Ishikawa (cell line): ENCODE measurements around the gene RECK.

Source experiments
- CEBPB ChIP-seq: IDR thresholded peaks from 2 replicates; pipeline ENCODE4 v1.6.1; 2012
- CREB1 ChIP-seq: IDR thresholded peaks from 2 replicates; pipeline ENCODE4 v1.6.1; 2012; ENCODE audit warnings: low read depth
- EGR1 ChIP-seq: IDR thresholded peaks from 2 replicates; pipeline ENCODE4 v1.6.1; 2012
- EP300 ChIP-seq: IDR thresholded peaks from 2 replicates; pipeline ENCODE4 v1.6.1; 2012; ENCODE audit warnings: borderline replicate concordance
- FOXM1 ChIP-seq: IDR thresholded peaks from 2 replicates; pipeline ENCODE4 v1.6.1; 2012; ENCODE audit warnings: low read depth, borderline replicate concordance
- MAX ChIP-seq: IDR thresholded peaks from 2 replicates; pipeline ENCODE4 v1.6.1; 2012
- NFIC ChIP-seq: IDR thresholded peaks from 2 replicates; pipeline ENCODE4 v1.6.1; 2012
- RAD21 ChIP-seq: IDR thresholded peaks from 2 replicates; pipeline ENCODE4 v1.6.1; 2012; ENCODE audit warnings: low read depth
- REST ChIP-seq: IDR thresholded peaks from 2 replicates; pipeline ENCODE4 v1.6.1; 2012; ENCODE audit warnings: low read depth, mild to moderate bottlenecking
- TAF1 ChIP-seq: IDR thresholded peaks from 2 replicates; pipeline ENCODE4 v1.6.1; 2012; ENCODE audit warnings: low read depth, mild to moderate bottlenecking
- TCF12 ChIP-seq: IDR thresholded peaks from 2 replicates; pipeline ENCODE4 v1.6.1; 2012; ENCODE audit warnings: low read depth
- TEAD4 ChIP-seq: IDR thresholded peaks from 2 replicates; pipeline ENCODE4 v1.6.1; 2012
- USF1 ChIP-seq: IDR thresholded peaks from 2 replicates; pipeline ENCODE4 v1.6.1; 2012
- YY1 ChIP-seq: IDR thresholded peaks from 2 replicates; pipeline ENCODE4 v1.6.1; 2012; ENCODE audit warnings: low read depth
- ZBTB7A ChIP-seq: IDR thresholded peaks from 2 replicates; pipeline ENCODE4 v1.6.1; 2012; ENCODE audit warnings: low read depth

RECK gene

GRCh38 chr9:36093384-36093783 is 56.7 kb downstream of the RECK start:
- TF ChIP-seq EP300 = no peak
- no peak for TF ChIP-seq TEAD4
- no peak for TF ChIP-seq REST
- TF ChIP-seq FOXM1 = no peak
- no peak for TF ChIP-seq RAD21

- TF ChIP-seq CEBPB (no peak), CREB1 (no peak), USF1 (no peak), TAF1 (no peak), REST (no peak), EP300 (no peak), RAD21 (no peak), ZBTB7A (no peak), TCF12 (no peak), NFIC (no peak), MAX (no peak), EGR1 (no peak), YY1 (no peak), TEAD4 (no peak), FOXM1 (no peak)
Observed at GRCh38 chr9:36099718-36100117, 63.0 kb downstream of the RECK start.

- TF ChIP-seq TCF12 (no peak), CEBPB (no peak), MAX (no peak), TEAD4 (peak; percentile 36; the same call in 1 of the 2 replicates), YY1 (no peak), FOXM1 (no peak)
Observed at GRCh38 chr9:36100532-36100931, 63.8 kb downstream of the RECK start.

- TF ChIP-seq RAD21 (no peak), TAF1 (no peak), EP300 (no peak), CEBPB (no peak), MAX (no peak), EGR1 (no peak), ZBTB7A (no peak), FOXM1 (no peak), NFIC (no peak), YY1 (no peak), TCF12 (no peak)
Observed at GRCh38 chr9:36101916-36102741, 65.4 kb downstream of the RECK start.

- TF ChIP-seq TAF1 = no peak
- peak; percentile 78 for TF ChIP-seq RAD21
Observed at GRCh38 chr9:36102742-36103495, 66.2 kb downstream of the RECK start.

- TF ChIP-seq REST (no peak), TEAD4 (no peak), TCF12 (no peak), CREB1 (no peak), EGR1 (no peak), EP300 (no peak), MAX (no peak), RAD21 (no peak)
Observed at GRCh38 chr9:36109071-36109470, 72.4 kb downstream of the RECK start.
